Mucosa of descending colon (tissue), 3 donors: ENCODE data around the gene SASH3. TPM values are rescaled to one million over a fixed set of nuclear protein-coding genes. Genes with fewer than 3 reads are reported as not detected.

ENCODE experiments used
- ATAC-seq: fragments of 200-7000 bp; cut with Tn5 transposase; one replicate; pipeline ENCODE4 v1.9.1; 2020; ENCODE audit warnings: mild to moderate bottlenecking, moderate library complexity
- DNase-seq, 3 donors: peaks; one replicate each; pipeline ENCODE4 v3.0.0-alpha.2; 2020
- H3K36me3 ChIP-seq: fragments of 200-600 bp; one replicate; pipeline ENCODE4 v1.8.0; 2021; ENCODE audit warnings: low read depth, mild to moderate bottlenecking
- H3K4me1 ChIP-seq: fragments of 200-600 bp; one replicate; pipeline ENCODE4 v1.8.0; 2021; ENCODE audit warnings: low read depth, mild to moderate bottlenecking
- H3K4me3 ChIP-seq: fragments of 200-600 bp; one replicate; pipeline ENCODE4 v1.8.0; 2021; ENCODE audit warnings: mild to moderate bottlenecking
- H3K9me3 ChIP-seq: fragments of 200-600 bp; one replicate; pipeline ENCODE4 v1.8.0; 2021; ENCODE audit warnings: mild to moderate bottlenecking
- CTCF ChIP-seq: fragments of 200-600 bp; IDR thresholded peaks from one replicate; pipeline ENCODE4 v1.8.0; 2022; ENCODE audit warnings: antibody characterized with exemption, mild to moderate bottlenecking
- intact Hi-C, 2 donors: fragments of 100-400 bp; cut with DNase I in 1 of 2; cut with micrococcal nuclease in 1 of 2; formaldehyde crosslinking; loops; one replicate each; pipeline versions ENCODE4 v1.11.0 to v1.11.1; 2022; cut with DNase I, micrococcal nuclease
- total RNA-seq, 3 donors: library from RNA; stranded (reverse); fragmentation: NEBNext Ultra II Directional in 2 of 3; extraction: Animal tissue kit (Norgen Biotek cat#: 25700) in 2 of 3; gene quantifications; one replicate each; pipeline versions ENCODE4 v1.2.1 to v1.2.4, GENCODE V29; 2021 to 2023
- donor health status: DM: no; HTN: no; CAD: no; lungs with moderate emphysema.
- donor health status: DM: no; HTN: no; CAD: no.
- donor health status: DM: no; HTN: yes; CAD: no.

The SASH3 gene
- total RNA-seq, 3 donors from 2014 or later: 6.1 to 10.1 (median 7.2) TPM

- TF ChIP-seq CTCF: no peak
- H3K9me3 ChIP-seq: no peaks in the 10 kb centered on the region
- no peaks in the 10 kb centered on the region for H3K4me1 ChIP-seq
- no peak for ATAC-seq
- intact Hi-C loops: no loop called here
- H3K36me3 ChIP-seq: no peaks in the 10 kb centered on the region
- H3K4me3 ChIP-seq: no peak overlapping the region
- no peak for DNase-seq
Observed at GRCh38 chrX:129744861-129745321, 34.9 kb upstream of the SASH3 start.

GRCh38 chrX:129746557-129747470 lies 32.9 kb upstream of the SASH3 start:
- Histone ChIP-seq H3K36me3 (no peaks in the 10 kb centered on the region), H3K4me1 (no peaks in the 10 kb centered on the region), H3K4me3 (no peak overlapping the region), H3K9me3 (no peaks in the 10 kb centered on the region)
- intact Hi-C loops: no loop called here
- TF ChIP-seq CTCF: no peak
- ATAC-seq (peak; percentile 10), DNase-seq (no peak)

GRCh38 chrX:129747533-129747932 lies 32.2 kb upstream of the SASH3 start:
- no peak for DNase-seq
- Histone ChIP-seq H3K4me1 (no peaks in the 10 kb centered on the region), H3K36me3 (no peaks in the 10 kb centered on the region), H3K4me3 (no peak overlapping the region), H3K9me3 (no peaks in the 10 kb centered on the region)
- ATAC-seq: no peak
- TF ChIP-seq CTCF: no peak
- intact Hi-C loops: no loop called here

GRCh38 chrX:129748305-129748704 lies 31.4 kb upstream of the SASH3 start:
- Histone ChIP-seq H3K4me1 (no peaks in the 10 kb centered on the region), H3K36me3 (no peaks in the 10 kb centered on the region), H3K4me3 (no peak overlapping the region), H3K9me3 (no peaks in the 10 kb centered on the region)
- TF ChIP-seq CTCF: no peak
- ATAC-seq (peak; percentile 12), DNase-seq (no peak)
- intact Hi-C loops: no loop called here

GRCh38 chrX:129749069-129749468 lies 30.7 kb upstream of the SASH3 start:
- ATAC-seq (no peak), DNase-seq (no peak)
- no peaks in the 10 kb centered on the region for H3K9me3 ChIP-seq
- H3K36me3 ChIP-seq: no peaks in the 10 kb centered on the region
- H3K4me3 ChIP-seq: no peak overlapping the region
- intact Hi-C loops: no loop called here
- TF ChIP-seq CTCF: no peak
- H3K4me1 ChIP-seq: no peaks in the 10 kb centered on the region
